Measurements from ENCODE around the gene SLC17A9.

Gene SLC17A9

DNA sequence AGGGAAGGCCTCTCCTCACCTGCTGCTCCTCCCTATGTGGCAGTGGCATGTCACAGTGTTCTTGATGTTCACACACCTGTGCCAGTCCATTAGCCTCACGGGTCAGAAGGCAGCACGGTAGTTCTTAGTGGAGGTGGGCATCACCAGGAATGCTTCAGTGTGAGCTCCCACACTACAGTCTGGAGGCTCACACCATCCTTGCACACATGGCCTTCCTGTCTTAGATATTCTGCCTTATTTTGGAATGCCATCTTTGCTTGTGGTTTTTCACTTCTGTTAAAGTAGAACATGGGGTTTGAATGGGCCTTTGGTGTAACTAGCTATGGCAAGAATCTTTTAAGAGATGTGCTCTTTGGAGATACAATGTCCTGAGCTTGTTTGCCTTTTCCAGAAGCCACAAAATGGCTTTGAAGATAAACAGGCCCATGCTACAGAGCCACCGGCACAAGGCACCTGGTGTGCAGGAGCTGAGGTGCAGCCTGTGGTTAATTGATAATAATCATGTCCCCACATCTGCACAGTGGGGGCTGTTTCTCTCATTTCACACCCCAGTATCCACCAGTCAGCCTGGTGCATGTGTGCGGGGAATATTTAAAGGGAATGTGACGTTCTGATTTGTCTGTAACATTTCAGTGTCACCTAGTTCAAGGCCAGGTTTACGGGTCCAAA, 3.2 kb upstream of the SLC17A9 start:
- Histone ChIP-seq H3K4me3 (no peak overlapping the region), H3K9me3 (no peaks in the 10 kb centered on the region), H3K36me3 (peaks cover 44 to 67% (median 58%) of the 10 kb centered on the region in 3 donors), H3K27ac (no peak overlapping the region), H3K27me3 (no peaks in the 10 kb centered on the region), H3K4me1 (peaks cover 0 to 22% (median 20%) of the 10 kb centered on the region in 4 donors)
- DNase-seq = no peak
- TF ChIP-seq, protein P1, sequence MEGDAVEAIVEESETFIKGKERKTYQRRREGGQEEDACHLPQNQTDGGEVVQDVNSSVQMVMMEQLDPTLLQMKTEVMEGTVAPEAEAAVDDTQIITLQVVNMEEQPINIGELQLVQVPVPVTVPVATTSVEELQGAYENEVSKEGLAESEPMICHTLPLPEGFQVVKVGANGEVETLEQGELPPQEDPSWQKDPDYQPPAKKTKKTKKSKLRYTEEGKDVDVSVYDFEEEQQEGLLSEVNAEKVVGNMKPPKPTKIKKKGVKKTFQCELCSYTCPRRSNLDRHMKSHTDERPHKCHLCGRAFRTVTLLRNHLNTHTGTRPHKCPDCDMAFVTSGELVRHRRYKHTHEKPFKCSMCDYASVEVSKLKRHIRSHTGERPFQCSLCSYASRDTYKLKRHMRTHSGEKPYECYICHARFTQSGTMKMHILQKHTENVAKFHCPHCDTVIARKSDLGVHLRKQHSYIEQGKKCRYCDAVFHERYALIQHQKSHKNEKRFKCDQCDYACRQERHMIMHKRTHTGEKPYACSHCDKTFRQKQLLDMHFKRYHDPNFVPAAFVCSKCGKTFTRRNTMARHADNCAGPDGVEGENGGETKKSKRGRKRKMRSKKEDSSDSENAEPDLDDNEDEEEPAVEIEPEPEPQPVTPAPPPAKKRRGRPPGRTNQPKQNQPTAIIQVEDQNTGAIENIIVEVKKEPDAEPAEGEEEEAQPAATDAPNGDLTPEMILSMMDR (IDR thresholded peaks at IDR 0.05) = no peak
- intact Hi-C loops (cut with DNase I; ENCODE audit: low total_unique reads) = no loop called here

DNA sequence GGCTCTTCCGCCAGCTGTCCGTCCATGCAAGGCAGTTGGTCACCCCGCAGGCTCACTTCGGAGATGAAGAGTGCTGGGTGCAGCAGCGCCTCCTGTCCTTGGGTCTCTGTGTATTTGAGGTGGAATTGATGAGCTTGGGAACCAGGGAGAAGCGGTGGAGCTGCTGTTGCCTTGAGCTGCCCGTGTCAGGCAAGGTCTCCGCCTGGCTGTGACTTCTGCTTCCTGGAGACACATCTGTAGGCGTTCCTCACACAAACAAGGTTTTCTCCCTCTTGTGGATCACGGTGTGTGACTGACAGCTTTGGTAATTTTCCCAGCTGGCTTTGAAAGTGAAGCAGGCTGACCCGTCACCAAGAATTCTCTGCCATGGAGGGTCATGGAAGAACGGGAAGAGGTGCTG, 2.5 kb upstream of the SLC17A9 start:
- Histone ChIP-seq H3K9me3 (no peaks in the 10 kb centered on the region), H3K36me3 (peaks cover 39 to 60% (median 51%) of the 10 kb centered on the region in 3 donors), H3K27ac (no peak overlapping the region), H3K27me3 (no peaks in the 10 kb centered on the region), H3K4me3 (no peak overlapping the region), H3K4me1 (peaks cover 0 to 27% (median 26%) of the 10 kb centered on the region in 4 donors)
- intact Hi-C loops (cut with DNase I; ENCODE audit: low total_unique reads) = no loop called here
- DNase-seq = no peak
- TF ChIP-seq, protein P1 (IDR thresholded peaks at IDR 0.05) = no peak

DNA sequence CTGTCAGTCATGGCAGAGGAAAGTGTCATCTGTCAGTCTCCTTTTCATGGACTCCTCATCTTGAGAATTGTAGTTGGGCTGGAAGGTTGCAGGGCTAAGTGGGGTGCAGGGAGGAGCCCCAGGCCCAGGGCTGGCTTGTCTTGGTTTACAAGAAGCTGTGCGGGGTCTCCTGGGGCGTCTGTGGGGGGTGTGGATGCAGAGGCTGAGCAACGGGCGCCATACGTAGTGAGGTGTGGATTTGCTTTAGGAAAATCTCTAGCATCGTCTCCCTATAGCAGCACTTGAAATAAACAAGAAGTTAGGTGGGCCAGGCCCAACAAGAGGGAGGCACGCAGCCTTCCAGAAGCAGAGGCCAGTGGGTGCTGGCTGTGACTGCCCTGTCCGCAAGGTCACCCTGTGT, 1.8 kb upstream of the SLC17A9 start:
- Histone ChIP-seq H3K4me3 (no peak overlapping the region), H3K9me3 (no peaks in the 10 kb centered on the region), H3K27ac (no peak overlapping the region), H3K4me1 (peaks cover 0 to 29% (median 26%) of the 10 kb centered on the region in 4 donors), H3K27me3 (no peaks in the 10 kb centered on the region), H3K36me3 (peaks cover 31 to 52% (median 43%) of the 10 kb centered on the region in 3 donors)
- intact Hi-C loops (cut with DNase I; ENCODE audit: low total_unique reads) = no loop called here
- no peak for DNase-seq
- TF ChIP-seq, protein P1 (IDR thresholded peaks at IDR 0.05) = no peak

DNA sequence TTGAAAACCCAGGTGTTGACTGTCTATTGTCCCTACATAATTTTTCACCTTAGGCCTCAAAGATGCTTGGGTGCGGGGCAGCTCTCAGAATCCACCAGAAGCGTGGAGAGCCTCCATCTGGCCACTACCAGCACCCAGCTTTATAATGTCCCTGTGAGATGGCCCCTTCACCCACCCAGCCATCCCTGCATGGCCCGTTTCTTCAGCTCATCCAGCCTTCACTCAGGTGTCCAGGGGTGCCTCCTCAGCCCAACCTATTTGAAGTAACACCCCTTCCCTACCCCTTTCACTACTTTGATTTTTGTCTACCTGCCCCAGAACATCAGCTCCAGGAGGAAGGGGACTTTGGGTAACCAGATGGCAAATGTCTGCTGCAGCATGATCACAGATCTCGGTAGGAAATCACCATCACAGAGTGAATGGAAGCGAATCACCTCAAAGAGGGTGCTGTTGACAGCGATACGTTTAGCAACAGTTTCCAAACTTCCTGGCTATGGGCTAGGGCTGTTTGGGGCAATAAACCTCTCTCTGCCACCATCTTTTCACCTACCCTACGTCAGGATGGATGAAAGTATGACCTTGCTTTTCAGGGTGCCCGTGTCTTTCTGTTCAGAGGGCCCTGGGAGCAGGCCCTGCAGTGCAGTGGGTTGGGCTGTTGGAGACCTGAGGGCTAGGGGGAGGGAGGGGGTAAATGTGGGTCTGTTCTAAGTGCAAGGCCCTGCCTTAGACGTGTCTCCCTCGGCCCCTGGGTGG, 1.2 kb upstream of the SLC17A9 start:
- peaks cover 25 to 47% (median 37%) of the 10 kb centered on the region in 3 donors for H3K36me3 ChIP-seq
- peak overlapping the region in 1 of 2 donors; percentile 98 for H3K27ac ChIP-seq
- intact Hi-C loops (cut with DNase I; ENCODE audit: low total_unique reads) = no loop called here
- TF ChIP-seq, protein P1 (IDR thresholded peaks at IDR 0.05) = no peak
- H3K4me1 ChIP-seq = peaks cover 0 to 33% (median 26%) of the 10 kb centered on the region in 4 donors
- DNase-seq = no peak
- H3K27me3 ChIP-seq = no peaks in the 10 kb centered on the region
- no peaks in the 10 kb centered on the region for H3K9me3 ChIP-seq
- no peak overlapping the region for H3K4me3 ChIP-seq

DNA sequence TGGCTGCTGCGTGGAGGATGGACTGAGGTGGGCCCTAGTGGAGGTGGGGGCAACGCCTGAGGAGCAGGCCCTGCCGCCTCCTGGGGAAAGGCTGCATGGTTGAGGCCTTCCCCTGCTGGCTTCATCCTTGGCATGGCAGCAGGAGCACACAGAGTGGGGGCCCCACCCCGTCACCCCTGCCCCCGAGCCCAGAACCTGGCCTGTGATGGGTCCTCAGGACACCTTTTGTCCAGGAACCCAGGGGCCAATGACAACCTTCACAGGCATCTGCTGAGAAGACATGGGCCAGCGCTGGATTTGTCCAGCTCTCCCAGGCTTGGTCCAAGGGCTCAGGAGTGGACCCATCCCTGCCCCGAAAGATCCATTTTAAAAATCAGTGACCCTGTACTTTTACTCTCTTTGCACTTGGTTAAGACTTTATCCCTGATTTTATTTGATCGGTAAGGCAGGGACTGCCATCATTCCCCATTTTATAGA, 575 bp upstream of the SLC17A9 start:
- H3K4me1 ChIP-seq = peaks cover 0 to 33% (median 26%) of the 10 kb centered on the region in 4 donors
- peaks cover 19 to 41% (median 34%) of the 10 kb centered on the region in 3 donors for H3K36me3 ChIP-seq
- H3K4me3 ChIP-seq = peak overlapping the region; percentile 34 to 51
- H3K27me3 ChIP-seq = no peaks in the 10 kb centered on the region
- H3K9me3 ChIP-seq = no peaks in the 10 kb centered on the region
- TF ChIP-seq, protein P1 (IDR thresholded peaks at IDR 0.05) = no peak
- intact Hi-C loops (cut with DNase I; ENCODE audit: low total_unique reads) = no loop called here
- DNase-seq = no peak
- H3K27ac ChIP-seq = peak overlapping the region; percentile 86 to 98

Data from tibial artery (tissue), 4 donors.